Upper lobe of right lung (tissue), 1 donor: ENCODE results near the gene ZNF552. TPM values are rescaled to one million over a fixed set of nuclear protein-coding genes. Genes with fewer than 3 reads are reported as not detected.

Source experiments
- ATAC-seq: fragments of 200-7000 bp; cut with Tn5 transposase; one replicate; pipeline ENCODE4 v1.9.1; 2020; ENCODE audit warnings: mild to moderate bottlenecking, moderate library complexity
- DNase-seq: peaks from one replicate; pipeline ENCODE4 v3.0.0-alpha.2; 2020
- H3K27ac ChIP-seq: fragments of 200-600 bp; one replicate; pipeline ENCODE4 v1.8.0; 2022
- H3K27me3 ChIP-seq: fragments of 200-600 bp; one replicate; pipeline ENCODE4 v1.8.0; 2022; ENCODE audit warnings: mild to moderate bottlenecking
- H3K36me3 ChIP-seq: fragments of 200-600 bp; one replicate; pipeline ENCODE4 v1.8.0; 2022
- H3K4me1 ChIP-seq: fragments of 200-600 bp; one replicate; pipeline ENCODE4 v1.8.0; 2022
- H3K4me3 ChIP-seq: fragments of 200-600 bp; one replicate; pipeline ENCODE4 v1.8.0; 2022; ENCODE audit warnings: mild to moderate bottlenecking
- H3K9me3 ChIP-seq: fragments of 200-600 bp; one replicate; pipeline ENCODE4 v1.8.0; 2022
- CTCF ChIP-seq: fragments of 200-600 bp; IDR thresholded peaks from one replicate; pipeline ENCODE4 v1.8.0; 2022; ENCODE audit warnings: antibody characterized with exemption
- intact Hi-C: fragments of 100-400 bp; cut with DNase I; formaldehyde crosslinking; loops from one replicate; pipeline ENCODE4 v1.11.0; 2022
- total RNA-seq: library from RNA; stranded (reverse); fragmentation: NEBNext Ultra II Directional; extraction: Animal tissue kit (Norgen Biotek cat#: 25700); gene quantifications from one replicate; pipeline ENCODE4 v1.2.1, GENCODE V29; 2021
- donor health status: DM: no; HTN: yes; CAD: no; lungs with severe emphysema.

The ZNF552 gene
- total RNA-seq, 1 donor from 2014 or later = 10.9 TPM

GRCh38 chr19:57788114-57788692 is 26.5 kb downstream of the ZNF552 start:
- Histone ChIP-seq H3K4me1 (no peaks in the 10 kb centered on the region), H3K36me3 (no peaks in the 10 kb centered on the region), H3K27me3 (no peaks in the 10 kb centered on the region), H3K4me3 (no peak overlapping the region), H3K27ac (no peak overlapping the region), H3K9me3 (peaks cover 16% of the 10 kb centered on the region)
- DNase-seq (no peak), ATAC-seq (no peak)
- no peak for TF ChIP-seq CTCF
- intact Hi-C loops = no loop called here

GRCh38 chr19:57786906-57787305 is 27.8 kb downstream of the ZNF552 start:
- Histone ChIP-seq H3K4me1 (no peaks in the 10 kb centered on the region), H3K36me3 (no peaks in the 10 kb centered on the region), H3K4me3 (no peak overlapping the region), H3K27ac (no peak overlapping the region), H3K27me3 (no peaks in the 10 kb centered on the region), H3K9me3 (peaks cover 16% of the 10 kb centered on the region)
- ATAC-seq = no peak
- no peak for DNase-seq
- intact Hi-C loops = no loop called here
- no peak for TF ChIP-seq CTCF

- intact Hi-C loops = no loop called here
- ATAC-seq (peak; percentile 15), DNase-seq (no peak)
- Histone ChIP-seq H3K27ac (no peak overlapping the region), H3K27me3 (no peaks in the 10 kb centered on the region), H3K4me3 (no peak overlapping the region), H3K9me3 (peaks cover 16% of the 10 kb centered on the region), H3K36me3 (no peaks in the 10 kb centered on the region), H3K4me1 (no peaks in the 10 kb centered on the region)
- TF ChIP-seq CTCF = no peak
Observed at GRCh38 chr19:57786286-57786685, 28.4 kb downstream of the ZNF552 start.

GRCh38 chr19:57779220-57779845 is 35.4 kb downstream of the ZNF552 start:
- Histone ChIP-seq H3K4me1 (no peaks in the 10 kb centered on the region), H3K27me3 (no peaks in the 10 kb centered on the region), H3K9me3 (peaks cover 39% of the 10 kb centered on the region), H3K36me3 (peaks cover 34% of the 10 kb centered on the region), H3K27ac (no peak overlapping the region), H3K4me3 (no peak overlapping the region)
- intact Hi-C loops = no loop called here
- TF ChIP-seq CTCF = no peak
- no peak for DNase-seq
- ATAC-seq = no peak

- intact Hi-C loops = no loop called here
- DNase-seq (no peak), ATAC-seq (no peak)
- Histone ChIP-seq H3K9me3 (peaks cover 34% of the 10 kb centered on the region), H3K27ac (no peak overlapping the region), H3K4me3 (no peak overlapping the region), H3K36me3 (peaks cover 34% of the 10 kb centered on the region), H3K4me1 (no peaks in the 10 kb centered on the region), H3K27me3 (no peaks in the 10 kb centered on the region)
- TF ChIP-seq CTCF = no peak
Observed at GRCh38 chr19:57778336-57778735, 36.4 kb downstream of the ZNF552 start.
